ENCODE results near the gene B3GNT5. TPM values are rescaled to one million over a fixed set of nuclear protein-coding genes. Genes with fewer than 3 reads are reported as not detected.

The B3GNT5 gene
- total and polyA plus RNA-seq, 2 donors (not counting 1 experiment from before 2014, with no cell fraction given), result 0.07 to 0.37 TPM

DNA sequence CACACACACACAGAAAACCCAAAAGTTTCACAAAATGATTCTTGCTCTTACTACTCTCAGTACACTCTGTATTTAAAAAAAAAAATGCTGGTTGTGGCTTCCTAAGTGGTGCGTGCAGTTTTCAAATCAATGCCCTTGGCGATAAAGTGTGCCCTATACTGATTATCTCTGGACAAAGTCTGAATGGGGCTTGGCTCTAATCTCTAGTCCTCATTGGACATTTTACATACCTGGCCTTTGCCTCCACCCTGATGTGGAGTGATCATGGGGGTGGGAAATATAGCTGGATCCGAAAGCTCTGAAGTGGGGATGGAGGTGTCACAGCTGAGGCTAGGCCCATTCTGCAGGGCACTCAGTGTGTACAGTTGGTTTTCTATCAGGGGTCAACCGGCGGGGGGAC lies 14.1 kb downstream of the B3GNT5 start:
- no peak overlapping the region for H3K27ac Mint-ChIP-seq
- Histone ChIP-seq H3K4me2 (replicated peaks; ENCODE audit: low read depth, low read length, poor library complexity, severe bottlenecking) (no peak overlapping the region), H3K27me3 (replicated peaks in 1 of 4; ENCODE audit: control extremely low read depth in 1 of 4, control insufficient read depth in 3 of 4, insufficient read depth in 4 of 4, low read length in 3 of 4) (peaks cover 0 to 3% (median 0%) of the 10 kb centered on the region in 4 experiments), H3K9me3 (ENCODE audit: control extremely low read depth in 1 of 3, control insufficient read depth in 2 of 3, insufficient read depth in 1 of 3, low read length in 2 of 3) (no peaks in the 10 kb centered on the region), H3K36me3 (replicated peaks in 1 of 2; ENCODE audit: control extremely low read depth in 1 of 2, control insufficient read depth in 1 of 2, extremely low read depth in 1 of 2, insufficient read depth in 2 of 2, low read length in 1 of 2) (no peaks in the 10 kb centered on the region), H3K27ac (ENCODE audit: low read length in 2 of 2) (no peak overlapping the region), H3K4me3 (ENCODE audit: control extremely low read depth in 1 of 5, extremely low read depth in 1 of 5, insufficient read depth in 1 of 5, low read depth in 2 of 5, low read length in 4 of 5) (no peak overlapping the region), H2AFZ (ENCODE audit: insufficient read depth, low read depth, low read length, poor library complexity, severe bottlenecking) (no peak overlapping the region), H3K79me2 (ENCODE audit: control insufficient read depth, insufficient read depth, low read length) (no peaks in the 10 kb centered on the region), H4K20me1 (ENCODE audit: control insufficient read depth, insufficient read depth, low read length, poor library complexity, severe bottlenecking) (no peaks in the 10 kb centered on the region), H3K4me1 (ENCODE audit: control insufficient read depth in 2 of 2, insufficient read depth in 2 of 2, low read length in 2 of 2) (no peaks in the 10 kb centered on the region), H3K9ac (ENCODE audit: low read length) (no peak overlapping the region)
- intact Hi-C loops (cut with micrococcal nuclease), result no loop called here
- ChIA-PET CTCF (no interaction called here), POLR2A (no interaction called here)
- peaks cover 19% of the 10 kb centered on the region for H3K27me3 Mint-ChIP-seq
- H3K9me3 Mint-ChIP-seq (ENCODE audit: insufficient read depth), result no peaks in the 10 kb centered on the region
- TF ChIP-seq, protein P1, sequence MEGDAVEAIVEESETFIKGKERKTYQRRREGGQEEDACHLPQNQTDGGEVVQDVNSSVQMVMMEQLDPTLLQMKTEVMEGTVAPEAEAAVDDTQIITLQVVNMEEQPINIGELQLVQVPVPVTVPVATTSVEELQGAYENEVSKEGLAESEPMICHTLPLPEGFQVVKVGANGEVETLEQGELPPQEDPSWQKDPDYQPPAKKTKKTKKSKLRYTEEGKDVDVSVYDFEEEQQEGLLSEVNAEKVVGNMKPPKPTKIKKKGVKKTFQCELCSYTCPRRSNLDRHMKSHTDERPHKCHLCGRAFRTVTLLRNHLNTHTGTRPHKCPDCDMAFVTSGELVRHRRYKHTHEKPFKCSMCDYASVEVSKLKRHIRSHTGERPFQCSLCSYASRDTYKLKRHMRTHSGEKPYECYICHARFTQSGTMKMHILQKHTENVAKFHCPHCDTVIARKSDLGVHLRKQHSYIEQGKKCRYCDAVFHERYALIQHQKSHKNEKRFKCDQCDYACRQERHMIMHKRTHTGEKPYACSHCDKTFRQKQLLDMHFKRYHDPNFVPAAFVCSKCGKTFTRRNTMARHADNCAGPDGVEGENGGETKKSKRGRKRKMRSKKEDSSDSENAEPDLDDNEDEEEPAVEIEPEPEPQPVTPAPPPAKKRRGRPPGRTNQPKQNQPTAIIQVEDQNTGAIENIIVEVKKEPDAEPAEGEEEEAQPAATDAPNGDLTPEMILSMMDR (IDR thresholded peaks at IDR 0.05), result no peak
- DNase-seq, result no peak
- no peaks in the 10 kb centered on the region for H3K4me1 Mint-ChIP-seq
- WGBS (ENCODE audit: insufficient coverage), result 100% methylated on average over 4 of the region's 5 CpGs
- H3K4me3 Mint-ChIP-seq, result no peak overlapping the region
- ATAC-seq (ENCODE audit: low read depth), result no peak

GRCh38 chr3:183268366-183268765 lies 15.3 kb downstream of the B3GNT5 start:
- no peaks in the 10 kb centered on the region for H3K4me1 ChIP-seq (ENCODE audit: control insufficient read depth in 2 of 2, insufficient read depth in 2 of 2, low read length in 2 of 2)
- ChIA-PET POLR2A (no interaction called here), CTCF (no interaction called here)
- no peak for DNase-seq
- no peaks in the 10 kb centered on the region for H3K4me1 Mint-ChIP-seq
- H3K4me3 Mint-ChIP-seq, result no peak overlapping the region
- no peaks in the 10 kb centered on the region for H3K9me3 Mint-ChIP-seq (ENCODE audit: insufficient read depth)
- intact Hi-C loops (cut with micrococcal nuclease), result no loop called here
- H3K27ac ChIP-seq (ENCODE audit: low read length in 2 of 2), result no peak overlapping the region
- peaks cover 15% of the 10 kb centered on the region for H3K27me3 Mint-ChIP-seq
- H2AFZ ChIP-seq (ENCODE audit: insufficient read depth, low read depth, low read length, poor library complexity, severe bottlenecking), result no peak overlapping the region
- H4K20me1 ChIP-seq (ENCODE audit: control insufficient read depth, insufficient read depth, low read length, poor library complexity, severe bottlenecking), result no peaks in the 10 kb centered on the region
- H3K9me3 ChIP-seq (ENCODE audit: control extremely low read depth in 1 of 3, control insufficient read depth in 2 of 3, insufficient read depth in 1 of 3, low read length in 2 of 3), result no peaks in the 10 kb centered on the region
- WGBS (ENCODE audit: insufficient coverage), result 87% methylated on average over 5 of the region's 5 CpGs
- H3K36me3 ChIP-seq (replicated peaks in 1 of 2; ENCODE audit: control extremely low read depth in 1 of 2, control insufficient read depth in 1 of 2, extremely low read depth in 1 of 2, insufficient read depth in 2 of 2, low read length in 1 of 2), result no peaks in the 10 kb centered on the region
- no peak overlapping the region for H3K4me2 ChIP-seq (replicated peaks; ENCODE audit: low read depth, low read length, poor library complexity, severe bottlenecking)
- H3K9ac ChIP-seq (ENCODE audit: low read length), result no peak overlapping the region
- no peaks in the 10 kb centered on the region for H3K79me2 ChIP-seq (ENCODE audit: control insufficient read depth, insufficient read depth, low read length)
- no peak for ATAC-seq (ENCODE audit: low read depth)
- no peak for TF ChIP-seq EZH2 (IDR thresholded peaks at IDR 0.05; ENCODE audit: borderline replicate concordance, insufficient read depth, low read depth, low read length, poor library complexity, severe bottlenecking)
- TF ChIP-seq, protein P1 (IDR thresholded peaks at IDR 0.05), result no peak
- H3K27me3 ChIP-seq (replicated peaks in 1 of 4; ENCODE audit: control extremely low read depth in 1 of 4, control insufficient read depth in 3 of 4, insufficient read depth in 4 of 4, low read length in 3 of 4), result peaks cover 0 to 3% (median 0%) of the 10 kb centered on the region in 4 experiments
- no peak overlapping the region for H3K4me3 ChIP-seq (ENCODE audit: control extremely low read depth in 1 of 5, extremely low read depth in 1 of 5, insufficient read depth in 1 of 5, low read depth in 2 of 5, low read length in 4 of 5)
- no peak overlapping the region for H3K27ac Mint-ChIP-seq

Data from B cell (primary cell).